WTC11 (cell line): ENCODE results near the gene BACH2.

Experiments
- AFF4 ChIP-seq: sonication (generic); formaldehyde crosslinking; IDR thresholded peaks from 2 replicates; pipeline ENCODE4 v1.8.1; 2023; ENCODE audit warnings: mild to moderate bottlenecking, missing genetic modification reagents, borderline replicate concordance
- CTCF ChIP-seq: fragments of 200-600 bp; IDR thresholded peaks from 2 replicates; pipeline ENCODE4 v1.8.0; 2022; ENCODE audit warnings: antibody characterized with exemption

DNA sequence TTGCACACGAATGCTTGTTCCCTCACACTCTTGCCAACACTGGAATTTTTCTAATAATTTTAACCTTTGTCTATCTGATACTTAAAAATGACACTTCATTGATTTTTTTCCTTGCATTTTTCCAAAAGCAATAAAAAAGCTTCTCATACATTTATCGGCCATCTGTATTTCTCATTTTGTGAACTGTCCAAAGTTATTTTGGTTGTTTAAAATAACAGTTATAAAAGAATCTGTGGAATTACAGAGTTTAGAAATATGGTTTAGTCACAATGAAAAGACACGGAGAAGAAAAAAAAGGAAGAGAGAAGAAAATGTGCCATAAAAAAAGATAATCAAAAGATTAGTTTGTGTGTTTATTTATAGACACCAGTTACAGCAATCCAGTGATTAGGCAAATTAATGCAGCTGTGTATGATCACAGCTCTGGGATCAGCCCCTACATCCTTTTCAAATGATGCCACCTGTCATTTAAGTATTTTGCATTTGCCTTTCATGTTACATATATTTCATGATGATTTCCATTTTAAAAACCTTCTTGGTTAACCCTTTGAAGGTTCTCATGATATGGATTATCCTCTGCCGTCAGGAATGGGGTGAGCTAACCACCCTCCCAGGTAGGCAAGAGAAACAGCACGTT, 171.7 kb downstream of the BACH2 start:
- TF ChIP-seq AFF4 (CRISPR knock-in tag) (no peak), CTCF (no peak)
